Measurements from ENCODE around the gene RAB19.

- TF ChIP-seq CTCF (IDR thresholded peaks at IDR 0.05) (no peak), POLR2A (IDR thresholded peaks at IDR 0.05) (no peak)
Measured at GRCh38 chr7:140375892-140376730, 27.7 kb upstream of the RAB19 start.
